HepG2 (cell line): ENCODE data around the gene CDK11B. TPM values are rescaled to one million over a fixed set of nuclear protein-coding genes. Genes with fewer than 3 reads are reported as not detected.
A peak's percentile ranks its signal among the peaks of the same experiment; 100 is the strongest.

ENCODE experiments used
- ATAC-seq: fragments of 200-7000 bp; cut with Tn5 transposase; 3 replicates; pipeline ENCODE4 v1.9.1; 2020; ENCODE audit warnings: mild to moderate bottlenecking, moderate library complexity
- BruUV-seq: library from RNA; stranded (reverse); fragments of 400-500 nt; replicated peaks from 2 replicates; lab custom pipeline; 2021; lab: Mats Ljungman, UMichigan
- CTCF ChIA-PET: fragments of 300-600 bp; formaldehyde crosslinking; extraction: SDS; loops from one replicate; lab custom pipeline; 2021; ENCODE audit warnings: low total read pairs, inconsistent platforms, low intra/inter-chr PET ratio; lab: Yijun Ruan, JAX
- POLR2A ChIA-PET: fragments of 350-600 bp; sonication (Branson Sonifier 250); formaldehyde crosslinking; loops from one replicate; lab custom pipeline; 2020; ENCODE audit warnings: antibody characterized with exemption, inconsistent platforms; lab: Yijun Ruan, JAX
- DNase-seq: peaks from one replicate; pipeline ENCODE4 v3.0.0-alpha.2; 2015; ENCODE audit warnings: low spot score
- FAIRE-seq: peaks from 3 replicates; lab custom pipeline; 2011; peaks lifted over from hg19 to GRCh38; lab: Jason Lieb, UNC
- H2AFZ ChIP-seq: one replicate; pipeline ENCODE4 v1.6.1; 2011; ENCODE audit warnings: low read length, inconsistent platforms
- H3K27ac ChIP-seq: fragments of 300-600 bp; 3 replicates; pipeline ENCODE4 v1.8.0; 2011; ENCODE audit warnings: mixed run types, mild to moderate bottlenecking, mixed read lengths, low read length, inconsistent platforms; ENCODE audit not compliant: insufficient read depth; ENCODE audit errors: extremely low read length
- H3K27me3 ChIP-seq, 2 experiments: fragments of 200-600 bp in 1 of 2; 2 replicates in 1 of 2; 3 replicates in 1 of 2; pipeline versions ENCODE4 v1.6.0 to v1.8.0; 2011; ENCODE audit warnings: low read length in 2 of 2, mild to moderate bottlenecking in 2 of 2, moderate library complexity in 2 of 2, inconsistent platforms in 1 of 2; ENCODE audit not compliant: insufficient read depth in 2 of 2, control insufficient read depth in 1 of 2
- H3K36me3 ChIP-seq, 2 experiments: fragments of 200-600 bp in 1 of 2; replicated peaks in 1 of 2; 2 replicates in 1 of 2; 3 replicates in 1 of 2; pipeline versions ENCODE4 v1.5.1 to v1.8.0; 2011; ENCODE audit warnings: low read length in 2 of 2, inconsistent platforms in 1 of 2; ENCODE audit not compliant: insufficient read depth in 2 of 2, control insufficient read depth in 1 of 2
- H3K4me1 ChIP-seq: 2 replicates; pipeline ENCODE4 v1.5.1; 2012; ENCODE audit warnings: low read length, inconsistent platforms; ENCODE audit not compliant: insufficient read depth
- H3K4me2 ChIP-seq: 2 replicates; pipeline ENCODE4 v1.6.0; 2011; ENCODE audit warnings: low read depth, low read length, inconsistent platforms
- H3K4me3 ChIP-seq, 3 experiments: fragments of 200-600 bp in 1 of 3; sonication (generic), shearing (Covaris generic) in 1 of 3; replicated peaks in 1 of 3; 2 replicates each; pipeline ENCODE4 v1.5.1; 2011 to 2016; ENCODE audit warnings: low read length in 3 of 3, inconsistent platforms in 2 of 3, low read depth in 2 of 3, mild to moderate bottlenecking in 2 of 3, control low read depth in 1 of 3, mixed read lengths in 1 of 3; ENCODE audit not compliant: insufficient read depth in 1 of 3
- H3K79me2 ChIP-seq: one replicate; pipeline ENCODE4 v1.6.1; 2011; ENCODE audit warnings: low read length, inconsistent platforms; ENCODE audit not compliant: insufficient read depth
- H3K9ac ChIP-seq: 2 replicates; pipeline ENCODE4 v1.6.0; 2011; ENCODE audit warnings: mild to moderate bottlenecking, low read depth, low read length, inconsistent platforms; ENCODE audit not compliant: insufficient read depth
- H3K9me3 ChIP-seq: 2 replicates; pipeline ENCODE4 v1.5.1; 2012; ENCODE audit warnings: mild to moderate bottlenecking, low read length
- H4K20me1 ChIP-seq: 2 replicates; pipeline ENCODE4 v1.6.0; 2011; ENCODE audit warnings: inconsistent platforms, mild to moderate bottlenecking, low read length, moderate library complexity; ENCODE audit not compliant: insufficient read depth
- AGO2 ChIP-seq: fragments of 200-400 bp; formaldehyde crosslinking; optimal IDR thresholded peaks from 2 replicates; pipeline ENCODE3; 2017; ENCODE audit warnings: mild to moderate bottlenecking, low read depth, low read length, moderate library complexity
- SALL1 ChIP-seq: sonication (generic); formaldehyde crosslinking; IDR thresholded peaks from 2 replicates; pipeline ENCODE4 v1.8.0; 2022; ENCODE audit warnings: mild to moderate bottlenecking, missing genetic modification reagents
- ZMYM4 ChIP-seq: sonication (generic); formaldehyde crosslinking; IDR thresholded peaks from 2 replicates; pipeline ENCODE4 v1.8.1; 2023; ENCODE audit warnings: mild to moderate bottlenecking, missing genetic modification reagents
- WGBS: methylation state at CpG from one replicate; pipeline ENCODE4 v1.1.6; 2017; ENCODE audit warnings: low lambda C conversion rate; 5-methylcytosine and 5-hydroxymethylcytosine counted together
- in situ Hi-C: cut with HindIII; loops from 2 replicates; pipeline ENCODE4 v1.10.0; 2017; ENCODE audit warnings: low pct_unique_long_range_greater_than_20kb; ENCODE audit not compliant: extremely low pct_ligation_motif_present
- intact Hi-C: fragments of 100-400 bp; cut with micrococcal nuclease; formaldehyde crosslinking; loops from one replicate; pipeline ENCODE4 v1.10.0; 2022; ENCODE audit not compliant: unreplicated experiment
- polyA plus RNA-seq, 8 experiments: library from polyadenylated mRNA; depleted of rRNA in 3 of 8; stranded (reverse) in 7 of 8; unstranded in 1 of 8; fragments of >200 nt; fragmentation: Illumina TruSeq in 4 of 8; extraction: Trizol in 4 of 8; gene quantifications; 2 replicates each; pipeline versions ENCODE4 v1.2.1 to v1.2.3, GENCODE V29; 2011 to 2016; ENCODE audit warnings: low read depth in 4 of 8, missing spikeins in 1 of 8, mixed read lengths in 1 of 8; ENCODE audit not compliant: insufficient read depth in 1 of 8
- total RNA-seq, 5 experiments: library from RNA; depleted of rRNA; stranded (reverse); fragments of >200 nt; fragmentation: Illumina TruSeq; extraction: Trizol; gene quantifications; 2 replicates each; pipeline ENCODE4 v1.2.3, GENCODE V29; 2016; ENCODE audit warnings: low read depth in 1 of 5

Gene CDK11B
- total and polyA plus RNA-seq, 2 of the 13 experiments (the other 11 are each of a cell fraction or from before 2014, with no cell fraction given) = 3.6 to 15.1 TPM

- no peaks in the 10 kb centered on the region for H4K20me1 ChIP-seq
- H2AFZ ChIP-seq = no peak overlapping the region
- H3K4me1 ChIP-seq = 0 out of 2 replicates have a peak, but pooled peaks cover under 1% of the 10 kb centered on the region
- H3K9ac ChIP-seq = no peak overlapping the region
- ChIA-PET POLR2A (no interaction called here), CTCF (no interaction called here)
- FAIRE-seq (no peak), ATAC-seq (no peak), DNase-seq (no peak)
- in situ Hi-C loops = no loop called here
- H3K79me2 ChIP-seq = peaks cover under 1% of the 10 kb centered on the region
- no peaks in the 10 kb centered on the region for H3K27me3 ChIP-seq
- no peak overlapping the region for H3K4me2 ChIP-seq
- intact Hi-C loops = no loop called here
- no peaks in the 10 kb centered on the region for H3K9me3 ChIP-seq
- no peak for TF ChIP-seq SALL1 (CRISPR knock-in tag)
- H3K36me3 ChIP-seq = peaks cover 1 to 9% of the 10 kb centered on the region in 2 experiments; a peak in 2 of 5 replicates
- 91% methylated on average over 17 of the region's 17 CpGs for WGBS
- no peak overlapping the region for H3K27ac ChIP-seq
- no peak overlapping the region for H3K4me3 ChIP-seq
- no TSS peak for BruUV-seq
Observed at GRCh38 chr1:1622788-1623094, 36.1 kb downstream of the CDK11B start.

- intact Hi-C loops = no loop called here
- H3K4me3 ChIP-seq = no peak overlapping the region
- no peaks in the 10 kb centered on the region for H3K9me3 ChIP-seq
- H2AFZ ChIP-seq = no peak overlapping the region
- WGBS = 86% methylated on average over 13 of the region's 21 CpGs
- BruUV-seq = no TSS peak
- in situ Hi-C loops = no loop called here
- DNase-seq = no peak
- H3K9ac ChIP-seq = no peak overlapping the region
- H3K79me2 ChIP-seq = peaks cover 6% of the 10 kb centered on the region
- no peak for ATAC-seq
- peaks cover 1 to 14% of the 10 kb centered on the region in 2 experiments; a peak in 2 of 5 replicates for H3K36me3 ChIP-seq
- H3K27me3 ChIP-seq = no peaks in the 10 kb centered on the region
- POLR2A ChIA-PET = no interaction called here
- H3K27ac ChIP-seq = no peak overlapping the region
- H4K20me1 ChIP-seq = no peaks in the 10 kb centered on the region
- FAIRE-seq = no peak
- H3K4me1 ChIP-seq = peaks cover 6% of the 10 kb centered on the region
- TF ChIP-seq ZMYM4 (CRISPR knock-in tag) (no peak), AGO2 (peak; percentile 6)
- CTCF ChIA-PET = no interaction called here
- H3K4me2 ChIP-seq = no peak overlapping the region
Observed at GRCh38 chr1:1622010-1622787, 36.6 kb downstream of the CDK11B start.
